ENCODE data around the gene CD40LG.

CD40LG gene

DNA sequence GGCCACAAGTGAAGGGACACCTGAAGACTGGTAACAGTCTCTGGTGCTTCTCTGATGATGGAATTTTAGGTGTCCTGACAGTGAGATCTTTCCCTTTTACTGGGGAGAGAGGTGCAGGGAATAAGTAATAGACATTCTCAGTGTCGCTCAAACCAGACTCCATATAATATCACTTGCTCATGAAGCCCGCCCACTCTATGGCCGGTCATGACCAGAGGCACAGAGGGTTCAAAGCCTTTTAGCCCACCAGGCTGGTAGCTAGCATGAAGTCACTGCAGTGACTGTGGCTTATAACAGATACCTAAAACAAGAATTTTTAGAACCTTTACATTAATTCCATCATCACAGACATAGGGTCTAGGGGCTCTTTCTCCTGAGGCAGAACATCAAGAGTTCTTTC lies 2.9 kb downstream of the CD40LG start:
- no peak for DNase-seq (ENCODE audit: low read depth)

DNA sequence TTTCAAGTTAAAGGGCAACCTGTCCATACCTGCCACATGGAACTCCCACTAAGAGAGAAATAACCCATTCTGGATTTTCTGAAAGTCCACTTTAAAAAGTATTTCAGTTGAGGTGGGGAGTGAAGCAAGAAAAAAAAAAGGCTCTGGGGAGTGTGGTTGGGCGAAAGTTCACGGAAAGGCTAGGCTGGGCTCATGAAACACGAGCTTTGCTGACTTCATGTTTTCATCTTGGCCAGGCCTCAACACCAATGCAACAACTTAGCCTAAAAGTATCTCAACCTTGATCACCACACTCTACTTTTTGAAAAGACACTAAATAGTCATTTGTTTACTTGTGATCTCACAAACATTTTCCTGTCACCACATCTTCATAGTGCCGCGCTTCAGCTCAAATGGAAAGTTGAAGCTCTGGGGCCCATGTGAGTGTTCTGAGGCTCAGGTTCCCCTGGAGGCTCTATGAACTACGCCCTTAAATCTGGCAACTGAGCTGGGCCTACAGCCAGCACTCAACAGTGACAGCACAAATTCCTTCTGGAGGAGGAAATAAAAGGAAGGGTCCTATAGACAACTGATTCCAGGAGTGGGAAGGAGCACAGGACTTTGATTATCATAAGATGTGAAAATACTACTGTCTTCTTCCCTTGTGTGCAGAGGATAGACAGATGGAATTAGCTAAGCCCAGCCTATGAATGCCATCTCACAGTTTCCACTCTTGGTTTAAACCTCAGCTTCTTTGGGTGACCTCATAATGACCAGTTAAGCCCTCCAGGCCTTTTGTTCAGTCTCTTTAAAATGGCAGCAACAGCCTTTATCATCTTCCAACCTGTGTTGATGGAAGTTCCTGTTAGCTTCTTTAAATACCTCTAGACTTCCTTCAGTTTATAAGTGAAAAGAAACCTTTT lies 5.1 kb downstream of the CD40LG start:
- no peak for DNase-seq (ENCODE audit: low read depth)

DNA sequence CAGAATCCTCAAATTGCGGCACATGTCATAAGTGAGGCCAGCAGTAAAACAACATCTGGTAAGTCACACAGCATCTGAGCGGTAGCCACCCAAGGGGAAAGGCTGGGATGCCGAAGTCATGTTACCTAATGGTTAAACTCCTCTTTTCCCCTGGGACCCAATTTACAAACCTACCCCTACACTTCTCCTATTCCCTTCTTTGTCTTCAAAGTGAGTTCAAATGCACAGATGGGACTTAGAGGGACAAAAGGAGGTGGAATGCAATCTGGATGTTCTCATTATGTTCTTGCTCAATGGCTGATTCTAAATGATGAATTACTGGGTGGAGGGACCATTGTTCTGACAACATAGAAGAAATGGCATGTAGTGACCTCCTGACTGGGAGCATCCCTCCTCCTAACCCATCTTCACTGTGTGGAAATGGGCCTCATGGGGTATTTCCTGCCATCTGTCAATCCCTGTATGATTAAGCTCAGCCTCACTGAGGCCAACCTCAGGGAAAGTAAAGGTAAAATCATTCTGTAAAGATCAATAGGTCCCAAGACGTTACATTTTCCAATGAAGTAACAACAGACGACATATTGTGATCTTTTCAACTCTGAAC lies 8.5 kb downstream of the CD40LG start:
- no peak for DNase-seq (ENCODE audit: low read depth)

DNA sequence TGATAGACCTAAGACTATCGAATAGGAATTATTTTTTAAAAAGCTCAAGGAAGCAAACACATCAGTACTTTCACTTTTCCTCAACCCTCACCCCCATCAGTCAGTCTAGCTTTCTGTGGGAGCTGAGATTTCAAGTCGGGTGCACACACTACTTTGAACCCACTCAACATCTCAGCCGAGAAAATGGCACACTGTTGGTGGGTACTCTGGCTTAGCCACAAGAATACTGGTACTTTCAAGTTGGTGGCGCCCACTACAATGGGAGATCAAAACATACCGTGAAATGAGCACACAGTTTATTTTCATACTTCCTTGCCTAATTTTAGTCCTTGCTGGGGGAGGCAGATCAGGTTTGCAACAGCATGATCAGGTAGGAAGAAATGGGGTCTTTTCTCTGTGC lies 10.2 kb downstream of the CD40LG start:
- DNase-seq (ENCODE audit: low read depth): no peak

DNA sequence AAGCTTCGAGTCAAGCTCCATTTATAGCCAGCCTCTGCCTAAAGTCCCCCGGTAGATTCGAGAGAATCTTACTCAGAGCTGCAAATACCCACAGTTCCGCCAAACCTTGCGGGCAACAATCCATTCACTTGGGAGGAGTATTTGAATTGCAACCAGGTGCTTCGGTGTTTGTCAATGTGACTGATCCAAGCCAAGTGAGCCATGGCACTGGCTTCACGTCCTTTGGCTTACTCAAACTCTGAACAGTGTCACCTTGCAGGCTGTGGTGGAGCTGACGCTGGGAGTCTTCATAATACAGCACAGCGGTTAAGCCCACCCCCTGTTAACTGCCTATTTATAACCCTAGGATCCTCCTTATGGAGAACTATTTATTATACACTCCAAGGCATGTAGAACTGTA lies 11.2 kb downstream of the CD40LG start:
- no peak for DNase-seq (ENCODE audit: low read depth)

DNA sequence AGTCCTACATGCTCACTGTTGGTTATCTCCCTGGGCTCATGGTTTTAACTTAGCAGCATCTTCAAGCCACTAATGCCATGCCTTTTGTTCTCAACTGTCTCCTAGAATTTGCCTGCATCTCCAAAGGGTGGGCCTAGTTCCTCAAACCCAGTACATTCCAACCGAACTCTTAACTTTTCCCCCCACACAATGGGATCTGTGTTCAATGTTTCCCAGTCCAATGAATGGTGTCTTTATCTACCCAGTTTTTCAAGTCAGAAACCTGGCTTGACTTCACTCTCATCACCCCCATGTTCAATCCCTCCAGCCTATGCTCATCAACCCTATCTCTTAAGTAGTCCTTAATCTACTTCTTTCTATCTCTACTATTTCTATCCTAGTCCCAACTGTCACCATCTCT lies 12.9 kb downstream of the CD40LG start:
- DNase-seq (ENCODE audit: low read depth): no peak

DNA sequence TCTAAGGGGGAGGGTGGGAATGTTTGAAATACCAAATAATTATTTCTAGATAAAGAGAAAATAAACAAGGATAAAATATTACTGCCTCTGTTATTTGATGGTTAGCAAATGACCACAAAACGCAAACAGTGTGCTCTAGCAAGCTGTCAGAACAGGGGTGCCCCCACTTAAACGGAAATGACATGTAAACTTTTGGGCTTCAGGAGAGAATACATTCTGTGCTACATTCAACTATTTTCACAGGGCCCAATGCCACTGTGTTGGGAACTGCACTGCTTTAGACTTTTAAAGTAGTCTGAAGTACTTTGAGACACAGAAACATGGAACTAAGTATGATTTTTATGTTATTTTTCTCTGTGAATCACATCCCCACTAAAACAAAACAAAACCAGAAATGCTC lies 14.1 kb downstream of the CD40LG start:
- no peak for DNase-seq (ENCODE audit: low read depth)

DNA sequence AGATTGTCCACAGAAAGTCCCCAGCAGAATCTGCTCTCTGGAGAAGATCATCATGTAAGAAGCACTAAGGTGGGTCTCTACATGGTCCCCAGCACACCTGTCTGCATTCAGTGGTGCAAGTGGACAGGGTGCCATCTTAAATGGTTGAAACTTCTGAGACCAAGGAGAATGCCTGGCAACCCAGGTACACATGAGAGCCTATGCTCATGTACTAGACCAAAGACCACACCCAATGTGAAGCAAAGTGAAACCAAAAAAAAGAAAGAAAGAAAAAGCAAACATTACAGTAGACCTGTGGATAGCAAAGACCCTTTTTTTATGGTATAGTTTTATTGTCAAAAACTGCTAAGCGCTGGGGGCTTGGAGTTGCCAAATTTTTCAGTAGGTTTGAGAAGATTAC lies 15.0 kb downstream of the CD40LG start:
- no peak for DNase-seq (ENCODE audit: low read depth)

DNA sequence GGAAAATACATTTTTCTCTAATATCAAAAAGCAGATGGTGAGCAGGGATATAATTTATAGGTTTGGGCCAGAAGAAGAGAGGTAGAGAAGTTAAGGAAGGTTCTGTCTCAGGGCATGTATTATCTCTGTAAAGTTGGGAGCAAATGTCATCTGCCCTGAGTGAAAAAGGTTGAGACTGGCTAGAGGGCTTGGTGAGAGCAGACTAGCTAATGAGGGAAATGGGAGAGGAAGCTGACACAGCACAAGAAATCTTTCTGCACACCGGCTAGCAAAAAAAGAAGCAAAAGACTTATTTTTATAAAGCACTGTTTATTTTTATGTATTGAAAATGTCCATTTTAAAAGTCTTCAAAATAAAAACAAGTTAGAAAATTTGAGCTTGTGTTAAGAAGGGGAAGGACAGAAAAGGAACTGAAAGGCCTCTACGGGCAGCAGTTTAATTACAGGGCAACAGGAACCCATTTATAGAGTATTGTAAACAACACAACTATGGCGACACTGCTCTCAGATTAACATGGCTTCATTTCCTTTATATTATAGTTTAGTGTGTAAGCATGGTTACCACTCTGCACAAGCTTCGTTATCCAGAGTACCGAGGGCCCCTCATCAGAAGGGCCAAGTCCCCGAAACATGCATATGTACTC lies 17.4 kb downstream of the CD40LG start:
- DNase-seq (ENCODE audit: low read depth): no peak

DNA sequence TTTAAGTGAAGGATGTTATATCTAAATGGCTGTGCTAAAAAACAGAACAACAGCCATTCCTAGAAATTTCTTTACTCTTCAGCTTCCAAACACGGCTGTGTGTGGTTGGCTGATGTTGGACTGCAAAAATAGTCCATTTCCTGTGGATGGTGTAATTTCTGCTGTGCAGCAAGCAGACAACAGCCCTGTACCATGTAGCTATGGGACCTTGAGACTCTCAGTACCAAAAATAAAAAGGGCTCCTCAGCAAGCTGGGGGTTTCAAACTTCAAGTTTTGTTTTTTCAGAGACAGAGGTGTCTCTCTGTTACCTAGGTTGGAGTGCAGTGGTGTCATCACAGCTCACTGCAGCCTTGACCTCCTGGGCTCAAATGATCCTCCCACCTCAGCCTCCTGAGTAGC lies 18.1 kb downstream of the CD40LG start:
- DNase-seq (ENCODE audit: low read depth): no peak

DNA sequence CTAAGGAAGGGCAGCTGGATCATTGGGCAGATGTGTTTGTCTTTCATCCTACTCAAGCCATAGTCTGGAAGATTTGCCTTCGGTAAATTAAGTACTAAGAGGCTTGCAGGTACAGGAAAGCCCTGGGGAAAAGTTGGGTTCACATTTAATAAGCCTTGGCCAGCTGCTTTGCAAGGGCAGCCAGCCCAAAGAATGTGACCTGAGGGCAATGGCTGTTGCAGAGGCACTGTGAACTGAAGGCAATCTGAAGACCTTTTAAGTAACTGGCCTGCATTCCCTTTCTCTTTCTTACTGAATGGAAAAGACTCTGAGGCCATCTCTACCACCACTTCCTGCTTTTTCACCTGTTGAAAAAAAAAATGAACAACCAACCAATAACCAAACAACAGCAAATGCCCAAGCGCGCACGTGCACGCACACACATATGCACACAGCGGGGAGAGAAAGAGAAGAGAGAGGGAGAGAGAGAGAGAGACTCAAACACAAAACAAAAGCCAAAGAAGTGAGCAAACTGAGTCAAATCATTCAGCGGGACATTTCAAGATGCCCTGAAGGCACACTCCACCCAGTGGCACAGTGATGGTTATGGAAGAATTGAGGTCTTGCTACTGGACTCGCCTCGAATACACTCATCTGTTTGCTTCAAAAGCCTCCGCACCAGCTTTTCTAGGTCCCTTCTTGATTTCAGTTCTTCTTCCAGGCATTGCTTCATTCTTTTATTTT lies 19.6 kb downstream of the CD40LG start:
- DNase-seq (ENCODE audit: low read depth): no peak

DNA sequence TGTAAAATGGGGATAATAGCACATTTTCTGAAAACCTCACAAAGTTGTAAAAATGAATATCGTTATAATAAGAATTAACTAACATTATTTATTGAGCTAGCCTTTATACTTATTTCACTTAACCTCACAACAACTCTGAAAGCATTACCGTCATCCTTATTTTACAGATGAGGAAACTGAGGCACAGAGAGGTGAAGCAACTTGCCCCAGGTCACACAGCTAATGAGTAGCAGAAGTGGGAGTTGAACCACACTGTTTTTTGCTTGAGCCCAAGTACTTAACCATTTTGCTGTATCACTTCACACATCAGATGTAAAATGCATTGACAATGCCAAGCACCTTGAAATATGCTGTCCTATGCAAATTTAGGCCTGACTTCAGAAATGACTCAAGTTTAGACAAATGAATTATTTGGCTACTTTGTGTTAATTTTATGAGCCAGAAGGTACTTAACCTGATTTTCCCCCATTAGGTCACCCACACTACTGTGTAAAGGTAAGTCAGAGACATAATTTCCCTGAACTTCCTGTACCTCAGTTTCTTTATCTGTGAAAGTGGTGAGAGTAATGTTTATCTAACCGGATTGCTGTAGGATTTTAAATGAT lies 23.1 kb downstream of the CD40LG start:
- DNase-seq (ENCODE audit: low read depth): no peak

DNA sequence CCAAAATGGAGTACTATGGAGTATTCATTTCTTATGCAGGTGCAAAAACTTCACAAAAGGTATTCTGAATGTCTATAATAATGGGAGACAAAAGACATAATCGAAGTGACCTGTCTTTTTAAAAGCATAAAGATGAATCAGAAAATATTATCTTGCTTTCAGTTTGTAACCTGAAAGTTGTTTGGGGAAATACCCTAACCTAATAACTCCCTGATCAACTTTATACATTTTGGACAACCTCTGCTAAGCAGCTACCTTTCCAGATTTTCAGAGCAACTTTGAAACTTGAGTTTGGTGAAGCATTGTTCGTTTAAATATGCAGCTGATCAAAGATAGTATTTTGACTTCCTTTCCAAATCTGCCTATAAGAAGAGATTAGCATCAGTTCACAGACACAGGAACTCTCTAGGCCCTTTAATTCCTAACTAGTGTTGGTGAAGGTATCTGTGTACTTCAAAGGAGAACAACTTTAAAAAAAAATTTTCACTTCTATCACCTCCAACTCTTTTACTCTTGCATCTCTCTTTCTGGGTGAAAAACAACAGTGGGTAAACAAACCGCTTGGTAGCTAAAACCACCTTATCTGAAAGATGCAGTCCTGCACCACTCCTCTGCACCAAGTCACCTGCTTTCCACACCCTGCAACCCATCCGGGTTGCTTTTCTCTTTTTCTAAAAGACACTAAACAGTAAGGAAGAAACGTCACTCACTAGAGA lies 26.5 kb downstream of the CD40LG start:
- no peak for DNase-seq (ENCODE audit: low read depth)

DNA sequence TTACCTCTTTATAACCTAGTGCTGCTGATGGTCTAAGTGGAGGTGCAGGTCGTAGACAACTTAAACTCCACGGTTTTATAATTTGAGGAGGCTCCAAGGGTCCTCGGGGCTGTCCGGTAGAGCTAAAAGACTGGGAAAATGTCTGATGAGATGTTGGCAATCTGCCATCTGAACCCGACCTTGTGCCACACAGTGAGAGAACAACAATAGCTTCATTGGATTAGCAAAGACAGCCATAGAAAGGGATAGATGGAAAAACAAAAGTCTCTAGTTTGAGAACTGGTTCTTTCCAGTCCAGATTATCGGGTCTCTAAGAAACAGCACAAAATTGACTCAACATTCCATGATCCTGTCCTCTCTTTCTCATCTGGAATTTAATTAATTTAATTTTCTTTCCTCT lies 31.6 kb downstream of the CD40LG start:
- DNase-seq (ENCODE audit: low read depth): no peak

DNA sequence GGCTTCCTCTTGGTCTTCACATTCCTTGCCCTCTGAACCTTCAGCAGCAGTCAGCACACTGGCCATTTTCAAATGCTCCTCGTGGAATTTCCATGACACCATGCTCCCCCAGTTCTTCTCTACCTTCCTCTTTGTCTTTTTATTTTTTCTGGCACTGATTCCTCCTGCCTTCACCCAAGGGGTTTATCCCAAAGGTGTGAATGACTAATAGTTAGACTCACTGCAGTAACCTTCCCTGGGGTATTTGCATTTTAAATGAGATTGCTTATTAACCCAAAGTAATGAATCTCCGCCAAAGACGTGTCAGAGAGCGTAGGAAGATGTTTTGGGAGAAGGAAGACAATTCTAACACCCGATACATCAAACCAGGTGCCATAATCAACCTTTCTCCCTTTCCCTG lies 36.2 kb downstream of the CD40LG start:
- DNase-seq (ENCODE audit: low read depth): no peak

DNA sequence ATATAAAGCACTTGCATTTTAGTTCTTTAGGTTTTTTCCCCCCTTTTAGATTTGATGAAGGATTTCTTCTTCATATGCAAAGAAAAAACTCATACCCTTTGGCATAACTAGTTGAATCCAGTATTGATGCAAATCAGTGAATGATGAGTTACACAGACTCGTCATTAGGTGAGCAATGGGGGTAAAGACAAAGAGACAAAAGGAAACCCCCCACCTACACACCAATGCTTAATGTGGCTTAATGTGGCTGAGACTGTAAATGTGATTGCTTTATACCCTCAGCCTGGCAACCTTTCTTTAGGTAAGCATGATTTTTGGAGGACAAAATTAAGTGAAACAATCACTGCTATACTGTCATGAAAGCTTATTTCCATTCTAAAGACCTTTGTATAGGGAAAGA lies 39.5 kb downstream of the CD40LG start:
- DNase-seq (ENCODE audit: low read depth): no peak

DNA sequence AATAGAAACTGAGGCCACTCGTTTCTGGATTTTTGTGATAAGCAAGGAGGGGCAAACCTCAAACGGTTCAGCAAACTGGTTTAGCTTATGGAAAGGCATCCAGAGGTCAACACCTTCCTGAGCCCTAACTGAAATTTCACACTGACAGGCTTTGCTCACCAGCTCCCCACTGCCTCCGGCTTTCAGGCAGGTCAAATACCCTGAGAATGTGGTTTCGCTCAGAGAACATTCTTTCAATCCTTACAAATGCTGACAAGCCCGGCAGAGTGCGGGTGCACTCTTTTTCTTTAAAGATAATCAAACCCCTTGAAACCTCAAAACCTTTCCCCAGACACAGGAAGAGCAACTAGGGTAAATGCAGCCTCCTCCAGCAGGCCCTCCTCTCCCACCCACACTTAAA lies 41.5 kb downstream of the CD40LG start:
- DNase-seq (ENCODE audit: low read depth): no peak

DNA sequence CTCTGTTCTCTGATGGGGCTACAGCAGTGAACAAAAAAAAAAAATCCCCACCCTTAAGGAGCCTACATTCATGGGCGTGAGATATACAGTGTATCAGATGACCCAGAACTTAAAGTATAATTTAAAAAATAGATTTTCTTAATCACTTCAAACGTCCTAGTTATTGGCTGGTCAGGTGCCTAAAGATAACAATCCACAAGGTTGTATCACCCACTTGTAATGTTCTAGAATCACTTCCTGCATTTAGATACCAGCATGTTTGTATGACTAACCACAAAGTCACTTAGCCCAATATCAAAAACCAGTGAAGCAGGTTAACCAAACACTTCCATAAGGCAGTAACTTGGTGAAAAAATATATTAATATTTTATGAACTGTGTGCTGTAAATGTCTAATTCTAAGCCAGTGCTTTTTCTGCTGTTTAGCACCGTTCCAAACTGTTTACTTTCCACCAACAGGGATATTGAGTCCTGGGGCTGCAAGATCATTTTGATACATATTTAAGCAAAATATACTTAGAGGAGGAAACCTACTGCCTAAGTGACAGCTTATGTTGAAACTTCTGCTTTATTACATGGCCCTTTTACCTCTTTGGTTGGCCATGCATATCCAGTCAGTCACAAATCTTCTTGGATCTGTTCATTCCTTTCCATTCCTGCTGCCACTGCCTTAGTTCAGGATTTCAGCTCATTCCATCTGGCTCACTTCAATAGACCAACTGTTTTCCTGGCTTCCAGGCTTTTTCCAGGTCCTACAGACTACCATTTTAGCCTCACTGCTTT lies 43.3 kb downstream of the CD40LG start:
- no peak for DNase-seq (ENCODE audit: low read depth)

DNA sequence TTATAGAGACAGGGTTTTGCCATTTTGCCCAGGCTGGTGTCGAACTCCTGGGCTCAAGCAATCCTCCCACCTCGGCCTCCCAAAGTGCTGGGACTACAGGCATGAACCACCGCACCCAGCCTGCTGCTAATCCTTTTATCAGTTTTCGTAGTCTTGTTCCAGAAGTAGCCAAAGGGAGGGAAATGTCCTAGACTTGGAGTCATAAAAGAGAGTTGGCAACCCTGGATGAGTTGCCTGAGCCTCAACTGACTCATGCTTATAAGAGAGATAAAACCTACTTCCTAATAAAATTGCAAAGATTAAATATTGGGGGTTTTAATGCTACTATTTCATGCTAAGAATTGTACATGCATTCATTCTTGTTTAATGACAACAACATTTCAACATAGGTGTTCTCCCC lies 44.3 kb downstream of the CD40LG start:
- DNase-seq (ENCODE audit: low read depth): no peak

DNA sequence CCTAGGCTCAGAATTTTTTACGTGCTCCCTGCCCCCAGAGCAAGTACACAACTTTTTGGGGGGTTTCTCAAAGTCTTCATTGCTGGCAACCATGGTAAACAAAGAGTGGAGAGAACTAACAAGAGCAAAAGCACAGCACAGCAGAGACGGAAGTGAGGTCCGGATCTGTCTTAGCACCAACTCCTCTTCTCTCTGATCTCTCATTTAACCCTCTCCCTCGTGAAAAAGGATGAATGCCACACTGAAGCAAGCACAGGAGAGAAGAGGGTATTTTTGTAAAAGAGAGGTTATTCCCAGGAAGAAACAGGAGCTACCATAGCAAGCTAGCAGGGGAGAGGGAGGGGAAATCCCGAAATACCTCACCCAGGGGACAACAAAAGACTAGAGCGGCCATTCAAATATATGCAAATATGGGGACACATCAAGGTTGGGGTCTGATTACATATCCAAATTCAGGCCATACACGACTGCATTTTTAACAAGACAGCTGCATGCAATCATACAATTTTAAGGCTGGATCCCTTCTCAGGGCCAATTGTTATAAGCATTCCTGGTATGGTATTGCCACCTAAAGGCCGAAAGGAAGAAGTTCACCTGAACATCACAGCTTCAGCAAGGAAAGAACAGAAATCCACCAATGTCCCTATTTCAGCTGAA lies 46.6 kb downstream of the CD40LG start:
- no peak for DNase-seq (ENCODE audit: low read depth)

All from HS-5 (cell line).